Testis (tissue), 2 donors: ENCODE data around the gene LRP8.

Experiments used
- POLR2A ChIP-seq: fragments of 450-650 bp; IDR thresholded peaks from one replicate; pipeline ENCODE4 v1.6.1; 2017; ENCODE audit warnings: antibody characterized with exemption, mild to moderate bottlenecking, moderate library complexity
- TF ChIP-seq, protein P1 (sequence below), 3 experiments: fragments of 450-650 bp in 2 of 3; fragments of 200-600 bp in 1 of 3; sonication (generic) in 1 of 3; IDR thresholded peaks; one replicate each; pipeline ENCODE4 v1.5.1; 2016 to 2019; ENCODE audit warnings: antibody characterized with exemption in 3 of 3, mild to moderate bottlenecking in 2 of 3, moderate library complexity in 1 of 3

DNA sequence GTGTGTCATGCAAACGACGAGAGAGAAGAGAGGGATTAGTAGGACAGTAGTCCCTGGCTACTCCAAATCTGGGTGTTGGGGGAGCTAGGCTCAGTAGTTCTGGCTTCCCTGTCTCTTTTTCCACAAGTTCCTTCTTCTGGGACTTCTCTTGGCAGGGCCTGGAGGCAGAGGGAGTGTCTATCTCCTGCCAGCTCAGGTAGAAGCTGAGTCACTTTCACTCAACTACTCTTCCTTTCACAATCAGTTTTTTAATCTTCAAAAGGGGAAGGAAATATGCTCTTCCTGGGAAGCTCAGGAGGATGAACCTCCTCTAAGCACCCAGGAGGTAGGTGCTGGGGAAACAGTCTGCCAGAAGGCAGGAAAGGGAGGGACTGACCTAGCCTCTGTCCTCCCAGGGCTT lies 54.3 kb downstream of the LRP8 start:
- TF ChIP-seq POLR2A = no peak
- TF ChIP-seq, protein P1, sequence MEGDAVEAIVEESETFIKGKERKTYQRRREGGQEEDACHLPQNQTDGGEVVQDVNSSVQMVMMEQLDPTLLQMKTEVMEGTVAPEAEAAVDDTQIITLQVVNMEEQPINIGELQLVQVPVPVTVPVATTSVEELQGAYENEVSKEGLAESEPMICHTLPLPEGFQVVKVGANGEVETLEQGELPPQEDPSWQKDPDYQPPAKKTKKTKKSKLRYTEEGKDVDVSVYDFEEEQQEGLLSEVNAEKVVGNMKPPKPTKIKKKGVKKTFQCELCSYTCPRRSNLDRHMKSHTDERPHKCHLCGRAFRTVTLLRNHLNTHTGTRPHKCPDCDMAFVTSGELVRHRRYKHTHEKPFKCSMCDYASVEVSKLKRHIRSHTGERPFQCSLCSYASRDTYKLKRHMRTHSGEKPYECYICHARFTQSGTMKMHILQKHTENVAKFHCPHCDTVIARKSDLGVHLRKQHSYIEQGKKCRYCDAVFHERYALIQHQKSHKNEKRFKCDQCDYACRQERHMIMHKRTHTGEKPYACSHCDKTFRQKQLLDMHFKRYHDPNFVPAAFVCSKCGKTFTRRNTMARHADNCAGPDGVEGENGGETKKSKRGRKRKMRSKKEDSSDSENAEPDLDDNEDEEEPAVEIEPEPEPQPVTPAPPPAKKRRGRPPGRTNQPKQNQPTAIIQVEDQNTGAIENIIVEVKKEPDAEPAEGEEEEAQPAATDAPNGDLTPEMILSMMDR (IDR thresholded peaks at IDR 0.05) = no peak
